ENCODE results near the gene CDH23.

DNA sequence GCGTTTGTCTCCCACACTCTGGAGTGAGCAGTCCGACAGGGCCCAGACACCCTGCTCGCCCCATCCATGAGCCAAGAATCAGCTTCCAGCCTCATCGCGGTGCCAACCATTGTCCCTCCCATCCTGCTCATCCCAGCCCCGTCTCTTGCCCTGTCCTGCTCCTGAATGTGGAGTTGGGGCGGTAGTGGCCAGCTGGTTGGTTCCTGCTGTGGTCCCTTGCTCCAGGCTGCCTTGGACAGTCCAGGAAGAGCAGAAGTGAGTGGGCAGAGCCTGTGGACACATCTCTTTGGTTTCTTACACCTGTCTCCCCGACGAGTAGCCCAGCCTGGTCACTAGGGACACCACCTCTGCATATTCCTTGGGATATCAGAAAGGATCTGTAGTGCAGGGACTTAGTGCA is 63.9 kb downstream of the CDH23 start:
- no peak for TF ChIP-seq EGR1 (conservative IDR thresholded peaks at IDR 0.05)
- TF ChIP-seq, protein P1, sequence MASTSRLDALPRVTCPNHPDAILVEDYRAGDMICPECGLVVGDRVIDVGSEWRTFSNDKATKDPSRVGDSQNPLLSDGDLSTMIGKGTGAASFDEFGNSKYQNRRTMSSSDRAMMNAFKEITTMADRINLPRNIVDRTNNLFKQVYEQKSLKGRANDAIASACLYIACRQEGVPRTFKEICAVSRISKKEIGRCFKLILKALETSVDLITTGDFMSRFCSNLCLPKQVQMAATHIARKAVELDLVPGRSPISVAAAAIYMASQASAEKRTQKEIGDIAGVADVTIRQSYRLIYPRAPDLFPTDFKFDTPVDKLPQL (IDR thresholded peaks at IDR 0.05; ENCODE audit: extremely low read depth, insufficient read length), result no peak
- TF ChIP-seq ZNF12 (CRISPR knock-in tag; IDR thresholded peaks at IDR 0.05), result no peak
- no peak for TF ChIP-seq RBFOX2 (IDR thresholded peaks at IDR 0.05; ENCODE audit: low read depth, low read length)
- TF ChIP-seq DMBX1 (CRISPR knock-in tag; IDR thresholded peaks at IDR 0.05; ENCODE audit: borderline replicate concordance), result no peak
- no peak for TF ChIP-seq SMAD1 (IDR thresholded peaks at IDR 0.05; ENCODE audit: low read depth, low read length, partially characterized antibody)
- TF ChIP-seq, protein P2, sequence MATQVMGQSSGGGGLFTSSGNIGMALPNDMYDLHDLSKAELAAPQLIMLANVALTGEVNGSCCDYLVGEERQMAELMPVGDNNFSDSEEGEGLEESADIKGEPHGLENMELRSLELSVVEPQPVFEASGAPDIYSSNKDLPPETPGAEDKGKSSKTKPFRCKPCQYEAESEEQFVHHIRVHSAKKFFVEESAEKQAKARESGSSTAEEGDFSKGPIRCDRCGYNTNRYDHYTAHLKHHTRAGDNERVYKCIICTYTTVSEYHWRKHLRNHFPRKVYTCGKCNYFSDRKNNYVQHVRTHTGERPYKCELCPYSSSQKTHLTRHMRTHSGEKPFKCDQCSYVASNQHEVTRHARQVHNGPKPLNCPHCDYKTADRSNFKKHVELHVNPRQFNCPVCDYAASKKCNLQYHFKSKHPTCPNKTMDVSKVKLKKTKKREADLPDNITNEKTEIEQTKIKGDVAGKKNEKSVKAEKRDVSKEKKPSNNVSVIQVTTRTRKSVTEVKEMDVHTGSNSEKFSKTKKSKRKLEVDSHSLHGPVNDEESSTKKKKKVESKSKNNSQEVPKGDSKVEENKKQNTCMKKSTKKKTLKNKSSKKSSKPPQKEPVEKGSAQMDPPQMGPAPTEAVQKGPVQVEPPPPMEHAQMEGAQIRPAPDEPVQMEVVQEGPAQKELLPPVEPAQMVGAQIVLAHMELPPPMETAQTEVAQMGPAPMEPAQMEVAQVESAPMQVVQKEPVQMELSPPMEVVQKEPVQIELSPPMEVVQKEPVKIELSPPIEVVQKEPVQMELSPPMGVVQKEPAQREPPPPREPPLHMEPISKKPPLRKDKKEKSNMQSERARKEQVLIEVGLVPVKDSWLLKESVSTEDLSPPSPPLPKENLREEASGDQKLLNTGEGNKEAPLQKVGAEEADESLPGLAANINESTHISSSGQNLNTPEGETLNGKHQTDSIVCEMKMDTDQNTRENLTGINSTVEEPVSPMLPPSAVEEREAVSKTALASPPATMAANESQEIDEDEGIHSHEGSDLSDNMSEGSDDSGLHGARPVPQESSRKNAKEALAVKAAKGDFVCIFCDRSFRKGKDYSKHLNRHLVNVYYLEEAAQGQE (IDR thresholded peaks at IDR 0.05; ENCODE audit: borderline replicate concordance), result no peak
- TF ChIP-seq, protein P2 (CRISPR knock-in tag; IDR thresholded peaks at IDR 0.05; ENCODE audit: low read depth), result no peak
- TF ChIP-seq, protein P3, sequence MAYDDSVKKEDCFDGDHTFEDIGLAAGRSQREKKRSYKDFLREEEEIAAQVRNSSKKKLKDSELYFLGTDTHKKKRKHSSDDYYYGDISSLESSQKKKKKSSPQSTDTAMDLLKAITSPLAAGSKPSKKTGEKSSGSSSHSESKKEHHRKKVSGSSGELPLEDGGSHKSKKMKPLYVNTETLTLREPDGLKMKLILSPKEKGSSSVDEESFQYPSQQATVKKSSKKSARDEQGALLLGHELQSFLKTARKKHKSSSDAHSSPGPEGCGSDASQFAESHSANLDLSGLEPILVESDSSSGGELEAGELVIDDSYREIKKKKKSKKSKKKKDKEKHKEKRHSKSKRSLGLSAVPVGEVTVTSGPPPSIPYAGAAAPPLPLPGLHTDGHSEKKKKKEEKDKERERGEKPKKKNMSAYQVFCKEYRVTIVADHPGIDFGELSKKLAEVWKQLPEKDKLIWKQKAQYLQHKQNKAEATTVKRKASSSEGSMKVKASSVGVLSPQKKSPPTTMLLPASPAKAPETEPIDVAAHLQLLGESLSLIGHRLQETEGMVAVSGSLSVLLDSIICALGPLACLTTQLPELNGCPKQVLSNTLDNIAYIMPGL (CRISPR knock-in tag; IDR thresholded peaks at IDR 0.05), result no peak
- TF ChIP-seq CXXC5 (CRISPR knock-in tag; IDR thresholded peaks at IDR 0.05), result no peak
- TF ChIP-seq, protein P4, sequence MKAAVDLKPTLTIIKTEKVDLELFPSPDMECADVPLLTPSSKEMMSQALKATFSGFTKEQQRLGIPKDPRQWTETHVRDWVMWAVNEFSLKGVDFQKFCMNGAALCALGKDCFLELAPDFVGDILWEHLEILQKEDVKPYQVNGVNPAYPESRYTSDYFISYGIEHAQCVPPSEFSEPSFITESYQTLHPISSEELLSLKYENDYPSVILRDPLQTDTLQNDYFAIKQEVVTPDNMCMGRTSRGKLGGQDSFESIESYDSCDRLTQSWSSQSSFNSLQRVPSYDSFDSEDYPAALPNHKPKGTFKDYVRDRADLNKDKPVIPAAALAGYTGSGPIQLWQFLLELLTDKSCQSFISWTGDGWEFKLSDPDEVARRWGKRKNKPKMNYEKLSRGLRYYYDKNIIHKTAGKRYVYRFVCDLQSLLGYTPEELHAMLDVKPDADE (conservative IDR thresholded peaks at IDR 0.05; ENCODE audit: control insufficient read depth, low read depth, low read length), result no peak
- TF ChIP-seq, protein P5, sequence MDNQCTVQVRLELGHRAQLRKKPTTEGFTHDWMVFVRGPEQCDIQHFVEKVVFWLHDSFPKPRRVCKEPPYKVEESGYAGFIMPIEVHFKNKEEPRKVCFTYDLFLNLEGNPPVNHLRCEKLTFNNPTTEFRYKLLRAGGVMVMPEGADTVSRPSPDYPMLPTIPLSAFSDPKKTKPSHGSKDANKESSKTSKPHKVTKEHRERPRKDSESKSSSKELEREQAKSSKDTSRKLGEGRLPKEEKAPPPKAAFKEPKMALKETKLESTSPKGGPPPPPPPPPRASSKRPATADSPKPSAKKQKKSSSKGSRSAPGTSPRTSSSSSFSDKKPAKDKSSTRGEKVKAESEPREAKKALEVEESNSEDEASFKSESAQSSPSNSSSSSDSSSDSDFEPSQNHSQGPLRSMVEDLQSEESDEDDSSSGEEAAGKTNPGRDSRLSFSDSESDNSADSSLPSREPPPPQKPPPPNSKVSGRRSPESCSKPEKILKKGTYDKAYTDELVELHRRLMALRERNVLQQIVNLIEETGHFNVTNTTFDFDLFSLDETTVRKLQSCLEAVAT (IDR thresholded peaks at IDR 0.05), result no peak
- TF ChIP-seq, protein P6, sequence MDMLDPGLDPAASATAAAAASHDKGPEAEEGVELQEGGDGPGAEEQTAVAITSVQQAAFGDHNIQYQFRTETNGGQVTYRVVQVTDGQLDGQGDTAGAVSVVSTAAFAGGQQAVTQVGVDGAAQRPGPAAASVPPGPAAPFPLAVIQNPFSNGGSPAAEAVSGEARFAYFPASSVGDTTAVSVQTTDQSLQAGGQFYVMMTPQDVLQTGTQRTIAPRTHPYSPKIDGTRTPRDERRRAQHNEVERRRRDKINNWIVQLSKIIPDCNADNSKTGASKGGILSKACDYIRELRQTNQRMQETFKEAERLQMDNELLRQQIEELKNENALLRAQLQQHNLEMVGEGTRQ (CRISPR knock-in tag; IDR thresholded peaks at IDR 0.05), result no peak
